ENCODE measurements around the gene GRID2IP. TPM values are rescaled to one million over a fixed set of nuclear protein-coding genes. Genes with fewer than 3 reads are reported as not detected.

The GRID2IP gene
- total RNA-seq, 5 donors from 2014 or later (not counting 1 experiment from before 2014, with no cell fraction given) = 0.30 to 1.5 (median 0.90) TPM

DNA sequence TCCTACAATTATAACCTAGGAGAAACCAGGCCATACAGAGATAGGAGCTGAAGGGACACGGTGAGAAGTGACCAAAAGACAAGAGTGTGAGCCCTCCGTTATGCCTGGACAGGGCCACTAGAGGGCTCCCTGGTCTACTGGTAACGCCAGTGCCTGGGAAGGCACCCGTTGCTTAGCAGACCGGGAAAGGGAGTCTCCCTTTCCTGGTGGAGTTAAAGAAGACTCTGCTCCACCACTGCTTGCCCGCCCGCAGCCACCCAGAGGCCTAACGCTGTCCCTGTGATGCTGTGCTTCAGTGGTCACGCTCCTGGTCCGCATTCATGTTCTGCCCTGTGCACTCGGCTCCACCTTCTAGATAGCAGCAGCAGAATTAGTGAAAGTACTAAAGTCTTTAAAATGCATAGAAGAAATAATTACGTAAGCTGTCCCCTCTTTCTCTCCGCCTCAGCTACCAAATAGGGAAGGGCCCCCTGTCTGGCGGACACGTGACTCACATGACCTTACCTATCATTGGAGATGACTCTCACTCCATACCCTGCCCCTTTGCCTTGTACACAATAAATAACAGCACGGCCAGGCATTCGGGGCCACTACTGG, 34.8 kb downstream of the GRID2IP start:
- Mint-ChIP-seq H3K4me1 (peaks cover 6 to 11% (median 8%) of the 10 kb centered on the region in 3 donors), H3K27ac (no peak overlapping the region), H3K4me3 (peak overlapping the region; percentile 62 to 79 (median 69)), H3K36me3 (no peaks in the 10 kb centered on the region), H3K9me3 (no peaks in the 10 kb centered on the region), H3K27me3 (peaks cover 4 to 10% of the 10 kb centered on the region in 2 donors)
- Histone ChIP-seq H3K27ac (ENCODE audit: low read length) (no peak overlapping the region), H3K4me1 (ENCODE audit: control insufficient read depth in 1 of 2, extremely low read depth in 1 of 2, insufficient read depth in 2 of 2, low read length in 2 of 2) (peaks cover 0 to 7% of the 10 kb centered on the region in 2 experiments), H3K27me3 (replicated peaks in 1 of 2; ENCODE audit: control insufficient read depth in 2 of 2, extremely low read depth in 1 of 2, insufficient read depth in 2 of 2, low read length in 1 of 2) (peaks cover 0 to 29% of the 10 kb centered on the region in 2 experiments), H3K9me3 (no peaks in the 10 kb centered on the region), H3K36me3 (ENCODE audit: control insufficient read depth in 2 of 2, extremely low read depth in 1 of 2, insufficient read depth in 1 of 2, low read length in 1 of 2) (no peaks in the 10 kb centered on the region), H3K4me3 (ENCODE audit: control insufficient read depth in 1 of 2, extremely low read depth in 1 of 2, low read length in 1 of 2) (peak overlapping the region; percentile 31 to 66)
- DNase-seq = peak in 33 of 35 experiments; percentile 17 to 74 (median 50)
- ChIA-PET CTCF (interaction anchor here (0.7 to 1.5 kb wide), 8 partner anchors 11 to 106 kb away, joined by 3 to 4 read pairs (median 3); partner anchors contain the start of gene ZDHHC4 (in 1 of the 2)), POLR2A (interaction anchor here in 1 of 2 donors (1.2 kb wide), 1 partner anchor 11 kb away, joined by 7 read pairs; no protein-coding TSS in a partner anchor)
- 0% methylated on average over 9 of the region's 17 CpGs for WGBS (ENCODE audit: insufficient coverage)
- ATAC-seq (replicated peaks in 1 of 4) = peak; percentile 78 to 85 (median 80)

DNA sequence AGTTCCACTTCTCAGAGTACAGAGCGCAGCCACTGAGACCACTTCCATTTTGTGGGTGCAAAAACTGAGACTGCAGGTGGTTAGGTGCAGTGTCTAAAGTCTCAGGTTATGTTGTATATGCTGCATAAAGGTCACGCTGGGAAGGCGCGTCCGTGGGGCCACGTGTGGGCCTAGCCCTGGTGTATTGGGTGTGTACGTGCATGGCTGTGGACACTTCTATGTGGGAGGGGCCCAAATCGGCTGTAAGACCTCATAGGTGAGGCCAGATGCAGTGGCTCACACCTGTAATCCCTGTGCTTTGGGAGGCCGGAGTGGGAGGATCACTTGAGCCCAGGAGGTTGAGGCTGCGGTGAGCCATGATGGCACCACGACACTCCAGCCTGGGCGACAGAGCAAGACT, 37.7 kb downstream of the GRID2IP start:
- Mint-ChIP-seq H3K9me3 (no peaks in the 10 kb centered on the region), H3K27me3 (peaks cover 3 to 4% of the 10 kb centered on the region in 2 donors), H3K36me3 (no peaks in the 10 kb centered on the region), H3K27ac (no peak overlapping the region), H3K4me1 (peaks cover 6 to 11% (median 8%) of the 10 kb centered on the region in 3 donors), H3K4me3 (no peak overlapping the region)
- no peak overlapping the region for H3K27ac ChIP-seq (ENCODE audit: low read length)
- H3K4me1 ChIP-seq (ENCODE audit: control insufficient read depth in 1 of 2, extremely low read depth in 1 of 2, insufficient read depth in 2 of 2, low read length in 2 of 2) = peaks cover 0 to 7% of the 10 kb centered on the region in 2 experiments
- WGBS (ENCODE audit: insufficient coverage) = 90% methylated on average over 8 of the region's 12 CpGs
- POLR2A ChIA-PET = no interaction called here
- H3K4me3 ChIP-seq (ENCODE audit: control insufficient read depth in 1 of 2, extremely low read depth in 1 of 2, low read length in 1 of 2) = no peak overlapping the region
- CTCF ChIA-PET = no interaction called here
- peaks cover 0 to 3% of the 10 kb centered on the region in 2 donors for H3K36me3 ChIP-seq (ENCODE audit: control insufficient read depth in 2 of 2, extremely low read depth in 1 of 2, insufficient read depth in 1 of 2, low read length in 1 of 2)
- H3K9me3 ChIP-seq = no peaks in the 10 kb centered on the region
- peaks cover 0 to 17% of the 10 kb centered on the region in 2 experiments for H3K27me3 ChIP-seq (replicated peaks in 1 of 2; ENCODE audit: control insufficient read depth in 2 of 2, extremely low read depth in 1 of 2, insufficient read depth in 2 of 2, low read length in 1 of 2)
- ATAC-seq (replicated peaks in 1 of 4) (no peak), DNase-seq (no peak)

DNA sequence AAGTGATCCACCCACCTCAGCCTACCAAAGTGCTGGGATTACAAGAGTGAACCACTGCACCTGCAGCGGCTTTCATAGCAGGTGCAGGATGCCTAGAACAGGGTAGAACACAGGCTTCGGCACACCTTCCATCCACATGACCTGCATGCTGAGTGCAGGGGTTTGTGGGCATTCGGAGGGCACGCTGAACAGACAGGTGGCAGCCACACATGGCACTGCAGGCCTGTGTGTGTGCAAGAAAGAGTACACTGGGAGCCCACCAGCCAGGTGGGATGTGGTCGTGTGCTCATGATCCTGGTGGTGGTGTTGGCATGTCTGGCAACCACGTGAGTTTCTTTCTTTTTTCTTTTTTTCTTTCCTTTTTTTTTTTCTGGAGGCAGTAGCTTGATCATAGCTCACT, 38.4 kb downstream of the GRID2IP start:
- H3K27me3 ChIP-seq (replicated peaks in 1 of 2; ENCODE audit: control insufficient read depth in 2 of 2, extremely low read depth in 1 of 2, insufficient read depth in 2 of 2, low read length in 1 of 2) = peaks cover 0 to 17% of the 10 kb centered on the region in 2 experiments
- Mint-ChIP-seq H3K27me3 (peaks cover 3 to 4% of the 10 kb centered on the region in 2 donors), H3K36me3 (no peaks in the 10 kb centered on the region), H3K4me3 (no peak overlapping the region), H3K4me1 (peaks cover 6 to 11% (median 8%) of the 10 kb centered on the region in 3 donors), H3K9me3 (no peaks in the 10 kb centered on the region), H3K27ac (no peak overlapping the region)
- POLR2A ChIA-PET = interaction anchor here in 1 of 2 donors (0.7 kb wide), 1 partner anchor 10 kb away, joined by 3 read pairs; no protein-coding TSS in a partner anchor
- CTCF ChIA-PET = no interaction called here
- H3K9me3 ChIP-seq = no peaks in the 10 kb centered on the region
- H3K27ac ChIP-seq (ENCODE audit: low read length) = no peak overlapping the region
- no peak overlapping the region for H3K4me3 ChIP-seq (ENCODE audit: control insufficient read depth in 1 of 2, extremely low read depth in 1 of 2, low read length in 1 of 2)
- peaks cover 0 to 7% of the 10 kb centered on the region in 2 experiments for H3K4me1 ChIP-seq (ENCODE audit: control insufficient read depth in 1 of 2, extremely low read depth in 1 of 2, insufficient read depth in 2 of 2, low read length in 2 of 2)
- H3K36me3 ChIP-seq (ENCODE audit: control insufficient read depth in 2 of 2, extremely low read depth in 1 of 2, insufficient read depth in 1 of 2, low read length in 1 of 2) = peaks cover 0 to 3% of the 10 kb centered on the region in 2 donors
- no peak for DNase-seq
- 82% methylated on average over 2 of the region's 6 CpGs for WGBS (ENCODE audit: insufficient coverage)
- no peak for ATAC-seq (replicated peaks in 1 of 4)

- Histone ChIP-seq H3K27ac (ENCODE audit: low read length) (no peak overlapping the region), H3K27me3 (replicated peaks in 1 of 2; ENCODE audit: control insufficient read depth in 2 of 2, extremely low read depth in 1 of 2, insufficient read depth in 2 of 2, low read length in 1 of 2) (peaks cover 0 to 17% of the 10 kb centered on the region in 2 experiments), H3K4me3 (ENCODE audit: control insufficient read depth in 1 of 2, extremely low read depth in 1 of 2, low read length in 1 of 2) (no peak overlapping the region), H3K9me3 (no peaks in the 10 kb centered on the region), H3K4me1 (ENCODE audit: control insufficient read depth in 1 of 2, extremely low read depth in 1 of 2, insufficient read depth in 2 of 2, low read length in 2 of 2) (no peaks in the 10 kb centered on the region), H3K36me3 (ENCODE audit: control insufficient read depth in 2 of 2, extremely low read depth in 1 of 2, insufficient read depth in 1 of 2, low read length in 1 of 2) (peaks cover 0 to 3% of the 10 kb centered on the region in 2 donors)
- CTCF ChIA-PET = interaction anchor here in 1 of 2 donors (1.2 kb wide), 1 partner anchor 30 kb away, joined by 3 read pairs; no protein-coding TSS in a partner anchor
- POLR2A ChIA-PET = no interaction called here
- H3K27me3 Mint-ChIP-seq = no peaks in the 10 kb centered on the region
- no peaks in the 10 kb centered on the region for H3K9me3 Mint-ChIP-seq
- DNase-seq (no peak), ATAC-seq (replicated peaks in 1 of 4) (no peak)
- WGBS (ENCODE audit: insufficient coverage) = 93% methylated on average over 26 of the region's 26 CpGs
- H3K27ac Mint-ChIP-seq = no peak overlapping the region
- H3K36me3 Mint-ChIP-seq = no peaks in the 10 kb centered on the region
- peaks cover 0 to 6% (median 0%) of the 10 kb centered on the region in 3 donors for H3K4me1 Mint-ChIP-seq
- H3K4me3 Mint-ChIP-seq = no peak overlapping the region
Measured at GRCh38 chr7:6510476-6511133, 40.7 kb downstream of the GRID2IP start.

DNA sequence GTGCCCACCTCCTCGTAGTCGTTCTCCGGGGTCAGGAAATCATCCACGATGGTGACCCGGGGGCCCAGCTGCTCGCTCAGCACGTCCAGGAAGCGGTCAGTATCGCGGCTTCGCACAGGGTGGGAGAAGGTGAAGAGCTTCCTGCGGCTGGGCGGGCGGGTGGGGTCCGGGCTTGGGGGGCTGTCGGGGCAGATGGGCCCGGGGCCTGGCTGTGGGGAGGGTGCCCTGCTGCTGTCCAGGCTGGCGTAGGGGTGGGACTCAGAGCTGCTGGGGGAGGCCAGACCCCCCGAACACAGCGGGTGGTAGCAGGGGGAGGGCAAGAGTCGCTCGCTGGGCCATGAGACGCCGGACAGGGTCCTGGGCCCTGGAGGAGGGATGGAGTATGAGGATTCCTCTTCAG, 42.3 kb downstream of the GRID2IP start:
- Histone ChIP-seq H3K9me3 (no peaks in the 10 kb centered on the region), H3K27ac (ENCODE audit: low read length) (no peak overlapping the region), H3K4me1 (ENCODE audit: control insufficient read depth in 1 of 2, extremely low read depth in 1 of 2, insufficient read depth in 2 of 2, low read length in 2 of 2) (peaks cover 2 to 8% of the 10 kb centered on the region in 2 experiments), H3K4me3 (ENCODE audit: control insufficient read depth in 1 of 2, extremely low read depth in 1 of 2, low read length in 1 of 2) (no peak overlapping the region), H3K36me3 (ENCODE audit: control insufficient read depth in 2 of 2, extremely low read depth in 1 of 2, insufficient read depth in 1 of 2, low read length in 1 of 2) (peaks cover 0 to 3% of the 10 kb centered on the region in 2 donors), H3K27me3 (replicated peaks in 1 of 2; ENCODE audit: control insufficient read depth in 2 of 2, extremely low read depth in 1 of 2, insufficient read depth in 2 of 2, low read length in 1 of 2) (peaks cover 0 to 13% of the 10 kb centered on the region in 2 experiments)
- POLR2A ChIA-PET = no interaction called here
- no peak overlapping the region for H3K27ac Mint-ChIP-seq
- no peak overlapping the region for H3K4me3 Mint-ChIP-seq
- H3K4me1 Mint-ChIP-seq = peaks cover 0 to 6% (median 3%) of the 10 kb centered on the region in 3 donors
- H3K9me3 Mint-ChIP-seq = no peaks in the 10 kb centered on the region
- no peaks in the 10 kb centered on the region for H3K36me3 Mint-ChIP-seq
- no peaks in the 10 kb centered on the region for H3K27me3 Mint-ChIP-seq
- CTCF ChIA-PET = no interaction called here
- WGBS (ENCODE audit: insufficient coverage) = 92% methylated on average over 13 of the region's 24 CpGs
- DNase-seq (no peak), ATAC-seq (replicated peaks in 1 of 4) (no peak)

GRCh38 chr7:6508539-6508938, 42.7 kb downstream of the GRID2IP start:
- H3K4me3 Mint-ChIP-seq = no peak overlapping the region
- ATAC-seq (replicated peaks in 1 of 4) = no peak
- CTCF ChIA-PET = no interaction called here

More at GRCh38 chr7:6508539-6508938, 42.7 kb downstream of the GRID2IP start:
- DNase-seq = no peak
- Histone ChIP-seq H3K36me3 (ENCODE audit: control insufficient read depth in 2 of 2, extremely low read depth in 1 of 2, insufficient read depth in 1 of 2, low read length in 1 of 2) (peaks cover 0 to 3% of the 10 kb centered on the region in 2 donors), H3K4me3 (ENCODE audit: control insufficient read depth in 1 of 2, extremely low read depth in 1 of 2, low read length in 1 of 2) (no peak overlapping the region), H3K27me3 (replicated peaks in 1 of 2; ENCODE audit: control insufficient read depth in 2 of 2, extremely low read depth in 1 of 2, insufficient read depth in 2 of 2, low read length in 1 of 2) (peaks cover 0 to 12% of the 10 kb centered on the region in 2 experiments), H3K4me1 (ENCODE audit: control insufficient read depth in 1 of 2, extremely low read depth in 1 of 2, insufficient read depth in 2 of 2, low read length in 2 of 2) (peaks cover 2 to 8% of the 10 kb centered on the region in 2 experiments), H3K9me3 (no peaks in the 10 kb centered on the region), H3K27ac (ENCODE audit: low read length) (no peak overlapping the region)
- 95% methylated on average over 3 of the region's 6 CpGs for WGBS (ENCODE audit: insufficient coverage)
- POLR2A ChIA-PET = no interaction called here
- Mint-ChIP-seq H3K9me3 (no peaks in the 10 kb centered on the region), H3K36me3 (no peaks in the 10 kb centered on the region), H3K27ac (no peak overlapping the region), H3K4me1 (peaks cover 0 to 6% (median 3%) of the 10 kb centered on the region in 3 donors), H3K27me3 (no peaks in the 10 kb centered on the region)

Measured in T-cell (primary cell).